GM21367 (cell line): ENCODE data around the gene FGD2.

ENCODE experiments used
- ATAC-seq: cut with Tn5 transposase; IDR thresholded peaks from one replicate; pipeline ENCODE4 v1.9.1; 2021; ENCODE audit not compliant: unreplicated experiment

FGD2 gene

DNA sequence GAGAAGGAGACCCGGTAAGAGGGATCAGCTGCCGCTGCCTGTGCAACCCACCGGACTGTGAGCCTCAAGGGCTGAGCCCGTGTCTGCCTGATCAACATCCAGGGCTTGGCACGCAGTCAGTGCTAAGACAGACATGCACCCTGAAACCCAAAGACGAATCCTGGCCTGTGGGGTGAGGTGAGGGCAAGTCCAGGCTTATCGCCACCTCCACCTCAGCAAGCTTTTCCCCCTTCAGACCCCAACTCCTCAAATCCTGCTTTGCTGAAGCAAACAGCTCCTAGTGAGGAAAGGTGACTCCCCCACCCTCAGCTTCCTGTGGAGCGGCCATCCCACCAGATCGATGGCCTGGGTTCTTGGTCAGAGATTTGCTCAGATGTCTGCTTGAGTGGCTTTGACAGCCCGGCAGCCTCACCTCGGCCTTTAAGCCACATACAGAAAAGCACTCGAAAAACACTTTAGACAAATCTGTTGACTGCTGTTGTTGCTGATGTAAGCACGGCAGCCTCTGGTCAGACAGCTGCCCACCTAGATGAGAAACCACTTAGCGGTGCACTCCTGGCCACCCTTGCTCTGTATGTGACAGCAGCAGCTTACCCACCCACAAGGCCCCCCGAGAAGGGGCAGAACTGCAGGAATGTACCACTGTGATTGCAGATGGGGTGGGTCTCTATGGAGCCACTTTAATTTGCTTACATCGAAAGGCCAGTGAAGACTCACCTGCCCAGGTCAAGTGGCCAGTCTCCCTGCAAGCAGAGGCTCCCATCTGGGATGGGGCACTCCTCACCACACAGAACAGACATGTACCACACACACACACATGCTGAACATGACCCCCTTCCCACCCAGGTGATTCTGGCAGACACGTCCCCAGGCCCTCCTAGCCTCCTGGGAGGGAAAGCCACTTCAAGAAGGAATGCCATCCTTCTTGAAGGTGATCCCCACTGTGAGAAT is 34.3 kb upstream of the FGD2 start:
- ATAC-seq = no peak

GRCh38 chr6:36971921-36972673 is 33.4 kb upstream of the FGD2 start:
- no peak for ATAC-seq

DNA sequence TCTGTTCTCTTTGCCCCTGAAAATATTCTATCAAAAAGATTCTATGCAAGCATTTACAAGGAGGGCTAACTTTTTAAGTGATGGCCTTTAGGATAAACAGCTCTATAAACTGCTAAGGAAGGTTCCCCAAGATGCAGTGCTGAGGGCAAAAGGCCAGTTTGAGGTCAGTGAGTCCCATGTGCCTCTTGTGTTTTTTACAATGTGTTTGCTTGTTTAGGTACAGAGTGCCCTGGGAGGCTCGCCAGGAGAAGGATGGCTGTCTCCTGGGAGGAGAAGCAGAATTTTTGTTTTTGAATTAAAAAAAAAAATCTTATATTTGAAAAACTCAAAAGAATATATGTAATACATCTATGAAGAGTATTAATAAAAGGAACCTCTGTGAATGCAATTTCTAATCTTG is 32.3 kb upstream of the FGD2 start:
- no peak for ATAC-seq

DNA sequence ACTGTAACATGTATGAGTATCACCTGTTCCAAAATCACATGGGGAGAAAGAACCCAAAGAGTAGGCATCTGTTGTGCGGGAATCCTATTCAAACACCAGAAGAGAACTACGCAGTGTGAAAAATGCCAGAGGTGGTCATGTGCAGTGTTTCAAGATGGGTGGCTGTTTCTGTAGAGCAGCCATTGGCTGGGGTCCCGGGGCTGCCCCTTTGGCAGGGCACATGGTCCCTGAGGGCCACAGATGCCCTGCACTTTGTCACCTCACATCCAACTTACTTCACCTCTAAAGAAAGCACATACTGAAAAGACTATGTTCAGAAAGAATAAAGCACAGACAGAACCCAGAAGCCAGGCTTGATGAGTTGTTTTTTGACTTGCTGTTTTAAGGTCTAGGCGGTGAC is 31.8 kb upstream of the FGD2 start:
- no peak for ATAC-seq

- no peak for ATAC-seq
Observed at GRCh38 chr6:36975231-36976006, 30.0 kb upstream of the FGD2 start.

DNA sequence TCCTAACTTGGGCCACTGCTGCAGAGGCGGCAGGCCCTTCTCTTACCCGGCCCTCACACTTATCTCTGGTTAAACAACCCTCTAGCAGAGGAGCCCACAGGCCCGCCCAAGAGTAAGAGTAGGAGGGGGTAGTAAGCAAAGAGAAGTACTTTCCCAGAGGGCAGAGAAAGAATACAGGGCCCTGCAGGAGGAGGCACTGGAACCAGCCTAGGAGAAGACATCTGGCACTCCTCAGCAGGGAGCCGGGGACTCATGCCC is 29.5 kb upstream of the FGD2 start:
- no peak for ATAC-seq

DNA sequence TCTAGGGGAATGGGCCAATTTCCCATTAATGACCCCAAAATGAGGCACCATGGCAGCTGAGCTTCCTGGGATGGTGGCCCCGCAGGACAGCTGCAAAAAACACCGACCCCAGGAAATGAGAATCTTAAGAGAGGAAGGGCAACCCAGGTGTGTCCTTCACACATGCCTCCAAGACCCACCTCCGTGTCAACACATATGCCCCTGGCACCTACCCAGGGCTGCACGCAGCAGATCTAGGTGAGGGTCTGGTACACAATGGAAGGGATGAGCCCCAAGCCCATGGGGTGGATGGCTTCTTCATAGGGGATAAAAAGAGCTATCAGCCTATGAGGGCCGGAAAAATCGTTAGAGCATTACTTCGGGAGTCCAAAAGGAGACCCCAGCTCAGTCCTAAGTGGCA is 28.9 kb upstream of the FGD2 start:
- no peak for ATAC-seq

- no peak for ATAC-seq
Observed at GRCh38 chr6:36976931-36977330, 28.5 kb upstream of the FGD2 start.

DNA sequence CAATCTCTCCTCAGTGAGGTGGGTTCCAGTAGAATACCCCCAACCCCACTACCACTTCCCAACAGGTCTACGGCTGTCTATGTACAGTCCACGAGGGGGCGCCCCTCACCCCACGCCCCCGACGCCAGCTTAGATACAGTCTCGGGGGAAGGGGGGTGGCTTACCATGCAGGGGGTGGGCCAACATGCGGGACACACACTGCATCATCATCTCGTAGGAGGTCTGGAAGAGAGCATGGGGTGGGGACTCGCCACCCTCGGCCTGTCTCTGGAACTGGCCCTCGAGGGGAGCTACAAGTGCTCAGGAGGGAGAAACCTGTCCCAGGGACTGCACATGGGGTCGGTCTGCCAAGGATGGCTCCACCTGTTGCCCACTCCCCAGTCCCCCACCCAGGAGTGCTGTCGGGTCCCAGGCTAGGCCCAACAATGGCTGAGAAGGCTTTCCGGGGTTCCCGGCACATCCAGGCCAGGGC is 27.9 kb upstream of the FGD2 start:
- no peak for ATAC-seq

DNA sequence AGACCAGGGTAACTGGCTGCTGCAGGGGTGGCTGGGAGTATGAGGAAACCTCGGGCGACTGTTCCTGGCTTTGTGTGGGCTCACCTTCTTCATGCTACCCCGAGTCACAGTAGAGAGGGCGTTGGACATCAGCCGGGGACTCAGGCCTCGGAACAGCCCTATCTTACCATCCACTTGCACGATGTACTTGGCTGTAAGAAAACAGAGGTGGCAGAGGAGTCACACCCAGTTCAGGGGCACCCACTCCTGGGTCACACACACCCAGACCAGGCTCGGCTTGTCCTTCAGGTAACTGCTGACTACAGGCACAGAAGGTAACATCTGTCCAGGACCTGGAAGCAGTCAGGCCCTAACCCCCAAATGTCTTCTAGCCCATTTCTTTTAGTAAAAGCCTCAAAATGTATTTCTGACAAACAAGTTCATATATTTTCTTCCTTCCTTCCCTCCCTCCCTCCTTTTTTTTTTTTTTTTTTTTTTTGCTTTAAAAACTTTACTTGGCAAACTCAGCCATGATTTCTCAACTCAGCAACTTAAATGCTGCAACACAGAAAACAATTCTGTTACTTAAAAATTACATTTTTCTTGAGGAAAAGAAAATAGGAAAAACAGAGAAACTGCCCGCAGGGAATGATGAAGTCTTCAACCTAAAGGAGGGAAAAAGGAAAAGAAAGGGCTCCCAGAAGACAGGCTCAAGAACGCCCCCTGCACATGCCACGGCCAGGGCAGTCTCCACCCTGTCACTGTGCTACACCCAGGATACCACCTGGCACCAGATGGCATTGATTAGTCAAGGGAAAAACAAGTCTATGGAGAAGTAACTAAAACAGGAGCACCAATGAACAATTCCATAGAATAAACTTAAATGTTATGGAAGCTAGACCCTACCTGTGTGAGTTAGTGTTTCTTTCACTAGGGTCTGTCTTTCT is 26.8 kb upstream of the FGD2 start:
- ATAC-seq = no peak

DNA sequence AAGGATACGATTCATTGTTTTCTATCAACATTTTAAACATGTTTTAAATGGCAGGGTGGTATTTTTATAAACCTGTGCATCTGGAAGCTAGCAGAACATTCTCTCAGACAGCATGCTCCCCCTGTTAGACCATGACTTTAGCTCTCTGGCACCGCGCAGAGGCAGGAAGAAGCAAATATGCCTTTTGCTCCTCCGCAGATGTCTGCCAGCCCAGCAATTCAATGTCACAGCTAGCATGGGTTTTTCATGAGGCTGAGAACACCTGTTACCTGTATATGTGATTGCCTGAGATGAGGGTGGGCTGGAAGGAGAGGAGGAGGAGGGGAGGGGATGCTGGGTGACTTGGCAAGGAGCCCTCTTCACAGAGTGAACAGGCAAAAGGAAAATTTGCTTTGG is 26.1 kb upstream of the FGD2 start:
- no peak for ATAC-seq

GRCh38 chr6:36980129-36980528 is 25.3 kb upstream of the FGD2 start:
- ATAC-seq = no peak

- ATAC-seq = no peak
Observed at GRCh38 chr6:36980876-36981619, 24.4 kb upstream of the FGD2 start.

DNA sequence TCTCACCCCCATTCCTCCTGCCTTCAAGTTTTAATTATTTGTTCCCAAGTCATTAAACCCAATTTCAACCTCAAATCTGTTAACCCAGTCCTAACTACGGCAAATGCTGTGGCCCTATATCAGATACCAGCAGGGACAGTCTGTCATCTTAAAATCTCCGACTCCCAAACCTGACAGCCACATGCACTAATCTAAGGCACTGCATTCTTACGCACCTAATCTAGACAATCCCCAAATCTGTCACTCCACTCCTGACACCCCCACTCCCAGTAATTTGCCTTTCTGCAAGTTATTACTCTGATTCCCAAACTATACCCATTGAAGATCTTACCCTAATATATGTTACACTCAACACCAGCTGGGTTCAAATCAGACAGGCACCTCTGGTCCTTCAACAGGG is 21.9 kb upstream of the FGD2 start:
- no peak for ATAC-seq

DNA sequence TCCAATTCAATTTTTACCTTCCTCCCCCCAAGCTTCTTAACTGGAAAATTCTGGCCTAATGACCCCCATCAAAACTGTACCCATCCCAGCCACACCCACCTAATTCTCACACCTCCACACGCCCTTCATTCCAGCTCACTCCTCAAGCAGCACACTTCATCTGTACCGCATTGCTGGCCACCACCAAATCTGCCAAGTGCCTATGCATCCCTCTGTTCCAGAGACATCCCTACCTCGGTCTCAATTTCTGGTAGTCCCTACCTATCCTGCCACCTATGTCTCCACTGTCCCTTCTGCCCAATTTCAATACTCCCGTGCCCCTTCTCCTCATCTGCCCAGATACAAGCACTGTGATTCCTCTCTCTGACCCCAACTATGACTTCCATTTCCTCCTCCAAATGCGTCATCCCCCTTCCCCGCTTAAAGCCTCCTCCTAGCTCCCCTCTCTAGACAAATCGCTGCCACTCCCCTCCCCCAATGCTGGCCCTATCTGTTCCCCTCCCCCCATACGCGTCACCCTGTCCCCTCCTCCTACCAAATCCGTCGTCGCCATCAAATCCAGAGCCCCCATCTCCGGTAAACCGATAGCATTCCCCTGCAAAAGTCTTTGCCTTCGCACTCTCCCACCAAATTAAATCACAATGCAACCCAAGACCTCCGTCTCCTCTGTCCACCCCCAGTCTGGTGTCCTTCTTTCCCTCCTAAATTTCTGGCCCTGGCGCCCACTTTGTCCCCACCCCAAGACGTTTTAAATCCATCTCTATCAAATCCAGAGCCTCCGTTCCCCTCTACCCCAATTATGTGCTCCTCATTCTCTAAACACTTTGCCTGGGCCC is 20.7 kb upstream of the FGD2 start:
- no peak for ATAC-seq

DNA sequence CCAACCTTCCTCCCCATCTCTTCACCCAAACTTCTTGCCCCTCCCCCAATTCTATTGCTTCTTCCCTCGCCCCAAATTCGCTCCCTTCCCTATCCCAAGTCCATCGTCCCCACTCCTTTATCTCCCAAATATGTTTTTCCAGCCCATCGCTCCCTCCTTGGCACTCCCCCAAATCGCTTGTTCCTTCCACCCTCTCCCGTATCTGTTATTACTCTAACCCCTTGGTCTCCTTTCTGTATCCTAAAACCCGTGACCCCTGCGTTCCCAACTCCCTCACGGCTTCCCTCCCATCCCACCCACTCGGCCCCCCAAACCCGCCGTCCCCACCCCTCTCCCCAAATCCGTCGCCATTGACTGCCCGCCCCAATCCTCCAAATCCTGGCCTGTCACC is 20.0 kb upstream of the FGD2 start:
- peak; percentile 2 for ATAC-seq

- ATAC-seq = peak; percentile 63
Observed at GRCh38 chr6:36985808-36986703, 19.4 kb upstream of the FGD2 start, which contains the start of gene MTCH1. MTCH1 (minus strand) TSS chr6:36986196; CDS start chr6:36986173, 23 bp downstream.

GRCh38 chr6:36986704-36987047 is 18.8 kb upstream of the FGD2 start:
- ATAC-seq = no peak
